Body of pancreas (tissue), 4 donors: ENCODE measurements around the gene SCN3B.

Source experiments
- CTCF ChIP-seq, 7 experiments: fragments of 450-650 bp in 4 of 7; fragments of 200-600 bp in 3 of 7; sonication (generic) in 3 of 7; IDR thresholded peaks; one replicate each; pipeline ENCODE4 v1.5.1; 2016 to 2019; ENCODE audit warnings: antibody characterized with exemption in 7 of 7
- POLR2A ChIP-seq, 3 donors: fragments of 450-650 bp; IDR thresholded peaks; one replicate each; pipeline ENCODE4 v1.6.1; 2016; ENCODE audit warnings: antibody characterized with exemption in 3 of 3, mild to moderate bottlenecking in 2 of 3

- no peak for TF ChIP-seq CTCF (IDR thresholded peaks at IDR 0.05)
- no peak for TF ChIP-seq POLR2A (IDR thresholded peaks at IDR 0.05)
Measured at GRCh38 chr11:123677510-123677909, 23.1 kb upstream of the SCN3B start.
